Gastrocnemius medialis (tissue), 4 donors: ENCODE results near the gene PNMA6F.
"Not testable (repeated sequence)": the region's sequence is repeated elsewhere in the genome, so short reads cannot be mapped to it uniquely, and the experiment has no call there.

ENCODE experiments used
- CTCF ChIP-seq, 5 experiments: fragments of 450-650 bp in 3 of 5; fragments of 200-600 bp in 2 of 5; sonication (generic) in 2 of 5; IDR thresholded peaks in 4 of 5; conservative IDR thresholded peaks in 1 of 5; 1 replicate in 4 of 5; 2 replicates in 1 of 5; pipeline ENCODE4 v1.5.1; 2016 to 2019; ENCODE audit warnings: antibody characterized with exemption in 5 of 5, mild to moderate bottlenecking in 3 of 5, moderate library complexity in 3 of 5
- POLR2A ChIP-seq, 2 donors: fragments of 450-650 bp; IDR thresholded peaks; one replicate each; pipeline ENCODE4 v1.6.1; 2017; ENCODE audit warnings: antibody characterized with exemption in 2 of 2, mild to moderate bottlenecking in 2 of 2, moderate library complexity in 2 of 2

GRCh38 chrX:153279304-153279703 is 42.3 kb downstream of the PNMA6F start:
- not testable (repeated sequence) for TF ChIP-seq POLR2A (IDR thresholded peaks at IDR 0.05); CTCF (IDR thresholded peaks at IDR 0.05 in 4 of 5, conservative IDR thresholded peaks at IDR 0.05 in 1 of 5)
